Prostate gland (tissue), 2 donors: ENCODE results near the gene FUNDC2. TPM values are rescaled to one million over a fixed set of nuclear protein-coding genes. Genes with fewer than 3 reads are reported as not detected.

Source experiments
- DNase-seq: peaks from one replicate; pipeline ENCODE4 v3.0.0-alpha.2; 2019; ENCODE audit warnings: low spot score
- H3K27ac ChIP-seq, 2 donors: fragments of 200-600 bp; sonication (generic); 2 replicates each; pipeline ENCODE4 v1.5.1; 2017 to 2019
- H3K27me3 ChIP-seq: fragments of 200-600 bp; sonication (generic); replicated peaks from 2 replicates; pipeline ENCODE4 v1.5.1; 2019; ENCODE audit not compliant: insufficient read depth
- H3K36me3 ChIP-seq, 2 donors: fragments of 200-600 bp; sonication (generic); 1 replicate in 1 of 2; 2 replicates in 1 of 2; pipeline versions ENCODE4 v1.5.1 to v1.8.1; 2017 to 2019
- H3K4me1 ChIP-seq: fragments of 200-600 bp; sonication (generic); replicated peaks from 2 replicates; pipeline ENCODE4 v1.5.1; 2019
- H3K4me3 ChIP-seq, 2 donors: fragments of 200-600 bp; sonication (generic); 2 replicates each; pipeline ENCODE4 v1.5.1; 2017 to 2019
- H3K9me3 ChIP-seq: fragments of 200-600 bp; sonication (generic); 2 replicates; pipeline ENCODE4 v1.5.1; 2017
- POLR2A ChIP-seq: fragments of 450-650 bp; IDR thresholded peaks from one replicate; pipeline ENCODE4 v1.6.1; 2016; ENCODE audit warnings: antibody characterized with exemption, mild to moderate bottlenecking
- POLR2AphosphoS5 ChIP-seq: sonication (generic); formaldehyde crosslinking; IDR thresholded peaks from one replicate; pipeline ENCODE4 v1.6.1; 2017; ENCODE audit warnings: antibody characterized with exemption
- WGBS: methylation state at CpG from one replicate; pipeline ENCODE4 v1.1.5; 2018; 5-methylcytosine and 5-hydroxymethylcytosine counted together
- intact Hi-C: fragments of 100-400 bp; cut with DNase I; formaldehyde crosslinking; loops from one replicate; pipeline ENCODE4 v1.14.2; 2022
- total RNA-seq, 2 donors: library from RNA; depleted of rRNA; stranded (reverse); fragments of >200 nt; gene quantifications; one replicate each; pipeline ENCODE4 v1.1.0, GENCODE V29; 2016
- TF ChIP-seq, protein P1 (sequence below), 4 experiments: fragments of 200-600 bp in 2 of 4; fragments of 450-650 bp in 2 of 4; sonication (generic) in 2 of 4; IDR thresholded peaks; 1 replicate in 3 of 4; 2 replicates in 1 of 4; pipeline ENCODE4 v1.5.1; 2016 to 2019; ENCODE audit warnings: antibody characterized with exemption in 4 of 4, mild to moderate bottlenecking in 2 of 4, moderate library complexity in 2 of 4

FUNDC2 gene
- total RNA-seq, 2 donors from 2014 or later: 47.0 to 72.7 TPM

DNA sequence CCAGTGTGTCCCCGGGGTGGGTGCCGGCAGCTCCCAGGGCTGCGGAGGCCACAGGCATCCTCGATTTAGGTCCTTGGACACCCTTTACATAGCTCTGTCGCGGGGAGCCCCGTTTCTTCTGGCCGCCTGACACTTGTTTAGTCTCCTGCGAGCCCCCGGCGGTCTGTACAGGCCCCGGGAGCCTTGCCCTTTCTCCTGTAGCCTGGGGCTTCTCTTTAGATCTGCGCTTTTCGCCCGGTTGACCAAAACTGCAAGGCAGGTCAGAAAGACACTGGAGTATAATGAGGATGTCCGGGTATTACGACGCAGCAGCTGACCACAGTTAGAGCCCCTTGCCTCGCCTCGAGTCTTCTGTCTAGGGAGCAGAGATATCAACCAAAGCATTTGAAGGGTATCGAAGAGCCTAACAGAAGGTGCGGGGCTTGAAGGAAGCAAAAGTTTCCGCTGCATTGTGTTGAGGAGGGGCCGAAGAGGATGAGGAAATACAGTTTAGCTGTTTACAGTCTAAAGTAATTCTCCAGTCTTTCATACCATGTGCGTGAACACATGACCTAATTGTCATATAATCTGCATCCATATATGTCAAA is 45.1 kb downstream of the FUNDC2 start:
- no peaks in the 10 kb centered on the region for H3K9me3 ChIP-seq
- H3K27ac ChIP-seq: peak overlapping the region; percentile 69 to 70
- intact Hi-C loops: loop anchor here (5.0 kb wide), 1 partner anchor 89 kb away; no protein-coding TSS in a partner anchor
- no peak for DNase-seq
- no peaks in the 10 kb centered on the region for H3K36me3 ChIP-seq
- WGBS: 1% methylated on average over 20 of the region's 25 CpGs
- peak overlapping the region; percentile 43 to 54 for H3K4me3 ChIP-seq
- H3K27me3 ChIP-seq: no peaks in the 10 kb centered on the region
- TF ChIP-seq POLR2A (no peak), POLR2AphosphoS5 (no peak)
- TF ChIP-seq, protein P1, sequence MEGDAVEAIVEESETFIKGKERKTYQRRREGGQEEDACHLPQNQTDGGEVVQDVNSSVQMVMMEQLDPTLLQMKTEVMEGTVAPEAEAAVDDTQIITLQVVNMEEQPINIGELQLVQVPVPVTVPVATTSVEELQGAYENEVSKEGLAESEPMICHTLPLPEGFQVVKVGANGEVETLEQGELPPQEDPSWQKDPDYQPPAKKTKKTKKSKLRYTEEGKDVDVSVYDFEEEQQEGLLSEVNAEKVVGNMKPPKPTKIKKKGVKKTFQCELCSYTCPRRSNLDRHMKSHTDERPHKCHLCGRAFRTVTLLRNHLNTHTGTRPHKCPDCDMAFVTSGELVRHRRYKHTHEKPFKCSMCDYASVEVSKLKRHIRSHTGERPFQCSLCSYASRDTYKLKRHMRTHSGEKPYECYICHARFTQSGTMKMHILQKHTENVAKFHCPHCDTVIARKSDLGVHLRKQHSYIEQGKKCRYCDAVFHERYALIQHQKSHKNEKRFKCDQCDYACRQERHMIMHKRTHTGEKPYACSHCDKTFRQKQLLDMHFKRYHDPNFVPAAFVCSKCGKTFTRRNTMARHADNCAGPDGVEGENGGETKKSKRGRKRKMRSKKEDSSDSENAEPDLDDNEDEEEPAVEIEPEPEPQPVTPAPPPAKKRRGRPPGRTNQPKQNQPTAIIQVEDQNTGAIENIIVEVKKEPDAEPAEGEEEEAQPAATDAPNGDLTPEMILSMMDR (IDR thresholded peaks at IDR 0.05): no peak
- H3K4me1 ChIP-seq: no peaks in the 10 kb centered on the region

DNA sequence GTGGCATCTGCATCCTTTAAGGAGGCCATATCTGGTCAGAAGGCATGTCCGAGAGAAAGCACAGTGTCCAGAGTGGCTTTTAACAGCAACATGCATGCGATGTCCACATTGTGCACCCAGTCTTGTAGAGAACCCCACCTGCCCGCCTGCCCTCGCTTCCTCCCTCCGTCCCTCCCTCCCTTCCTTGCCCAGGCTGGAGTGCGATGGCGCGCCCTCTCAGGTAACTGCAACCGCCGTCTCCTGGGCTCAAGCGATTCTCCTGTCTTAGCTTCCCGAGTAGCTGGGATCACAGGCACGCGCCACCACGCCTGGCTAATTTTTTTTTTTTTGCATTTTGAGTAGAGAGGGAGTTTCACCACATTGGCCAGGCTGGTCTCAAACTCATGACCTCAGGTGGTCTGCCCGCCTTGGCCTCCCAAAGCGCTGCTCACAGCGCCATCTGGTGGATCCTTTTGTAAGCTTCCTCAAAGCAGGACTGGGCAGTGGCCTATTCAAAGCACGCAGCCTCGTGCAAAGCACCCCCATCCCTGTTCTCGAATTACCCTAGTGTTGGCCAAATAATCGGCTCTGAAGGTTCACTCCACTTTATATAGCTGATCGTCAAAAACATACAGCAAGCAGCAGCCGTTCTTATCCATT is 59.7 kb downstream of the FUNDC2 start:
- no peak for DNase-seq
- no peaks in the 10 kb centered on the region for H3K36me3 ChIP-seq
- WGBS: 84% methylated on average over 24 of the region's 24 CpGs
- TF ChIP-seq, protein P1 (IDR thresholded peaks at IDR 0.05): peak in 3 of 4 experiments; percentile 14 to 35 (median 26)
- TF ChIP-seq POLR2A (no peak), POLR2AphosphoS5 (no peak)
- H3K4me3 ChIP-seq: no peak overlapping the region
- intact Hi-C loops: loop anchor here (5.0 kb wide), 1 partner anchor 104 kb away; no protein-coding TSS in a partner anchor
- H3K9me3 ChIP-seq: no peaks in the 10 kb centered on the region
- H3K27ac ChIP-seq: no peak overlapping the region
- H3K27me3 ChIP-seq: no peaks in the 10 kb centered on the region
- H3K4me1 ChIP-seq: no peaks in the 10 kb centered on the region

DNA sequence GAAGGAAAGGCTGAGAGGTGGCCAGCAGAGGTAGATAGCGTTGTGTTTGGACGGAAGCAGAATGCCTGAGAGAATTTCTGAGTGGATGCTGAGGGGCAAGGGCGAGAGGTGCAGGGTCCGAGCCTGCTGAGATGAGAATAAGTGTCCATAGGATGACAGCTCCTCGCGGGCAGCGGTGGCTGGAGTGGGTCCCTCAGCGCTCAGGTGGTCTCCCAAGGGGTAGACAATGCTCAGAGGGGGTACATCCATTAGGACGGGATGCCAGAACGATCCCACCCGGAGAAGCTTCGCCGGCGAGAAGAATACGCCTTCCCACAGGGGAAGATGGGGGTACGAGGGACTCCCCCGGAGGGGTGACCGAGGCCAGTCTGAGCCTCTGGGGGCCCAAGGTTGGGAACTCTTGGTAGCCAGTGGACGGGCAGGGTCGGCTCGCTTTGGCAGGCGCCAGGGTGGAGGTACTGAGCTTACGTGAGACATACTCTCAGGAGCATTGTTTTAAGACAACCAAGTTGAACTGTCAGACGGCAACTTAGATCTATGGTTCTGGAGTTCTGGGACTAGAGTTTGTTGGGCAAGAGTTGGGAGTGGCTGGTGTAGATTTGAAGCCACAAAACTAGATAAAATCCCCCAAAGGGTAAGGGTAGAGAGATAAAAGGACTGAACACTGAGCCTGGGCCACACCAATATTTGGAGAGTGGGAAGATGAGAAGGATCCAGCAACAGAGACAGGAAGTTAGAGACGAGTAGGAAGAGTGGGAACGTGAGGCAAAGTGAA is 60.5 kb downstream of the FUNDC2 start:
- Histone ChIP-seq H3K9me3 (no peaks in the 10 kb centered on the region), H3K4me1 (no peaks in the 10 kb centered on the region), H3K4me3 (no peak overlapping the region), H3K27ac (no peak overlapping the region), H3K27me3 (no peaks in the 10 kb centered on the region), H3K36me3 (no peaks in the 10 kb centered on the region)
- TF ChIP-seq POLR2A (no peak), POLR2AphosphoS5 (no peak)
- TF ChIP-seq, protein P1 (IDR thresholded peaks at IDR 0.05): no peak
- intact Hi-C loops: loop anchor here (5.0 kb wide), 1 partner anchor 105 kb away; no protein-coding TSS in a partner anchor
- DNase-seq: no peak
- 93% methylated on average over 16 of the region's 26 CpGs for WGBS

DNA sequence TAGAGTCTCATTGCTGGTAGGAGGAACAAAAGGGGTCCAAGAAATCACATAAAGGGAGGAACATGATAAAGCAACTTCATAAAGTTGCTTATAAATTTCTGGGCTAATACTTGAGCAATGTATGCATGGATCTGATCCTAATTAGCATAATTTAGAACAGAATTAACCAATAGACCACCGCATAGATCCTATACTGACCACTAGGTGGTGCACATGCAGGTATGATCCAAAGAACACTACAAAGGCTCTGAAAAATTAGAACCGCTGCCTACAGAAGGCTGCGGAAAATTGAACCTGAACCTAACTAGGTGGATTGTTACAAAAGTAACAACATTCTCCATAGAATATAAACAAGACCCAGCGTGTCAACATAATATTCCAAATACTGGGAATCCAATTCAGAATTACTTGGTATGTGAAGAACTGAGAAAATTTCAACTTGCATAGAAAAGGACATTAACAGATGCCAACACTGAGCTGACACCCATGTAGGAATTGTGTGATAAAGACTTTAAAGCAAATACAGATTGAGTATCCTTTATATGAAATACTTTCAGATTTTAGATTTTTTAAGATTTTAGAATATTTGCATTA is 67.9 kb downstream of the FUNDC2 start:
- TF ChIP-seq POLR2A (no peak), POLR2AphosphoS5 (no peak)
- TF ChIP-seq, protein P1 (IDR thresholded peaks at IDR 0.05): peak in 3 of 4 experiments; percentile 44 to 60 (median 55)
- Histone ChIP-seq H3K27me3 (no peaks in the 10 kb centered on the region), H3K4me3 (no peak overlapping the region), H3K36me3 (no peaks in the 10 kb centered on the region), H3K4me1 (no peaks in the 10 kb centered on the region), H3K27ac (no peak overlapping the region), H3K9me3 (no peaks in the 10 kb centered on the region)
- no peak for DNase-seq
- intact Hi-C loops: loop anchor here (10.0 kb wide), 1 partner anchor 50 kb away; no protein-coding TSS in a partner anchor
- WGBS: 33% methylated on average over 4 of the region's 4 CpGs
